ENCODE measurements around the gene PITPNM3.

The PITPNM3 gene

GRCh38 chr17:6551869-6552531 lies 4.4 kb downstream of the PITPNM3 start:
- DNase-seq (ENCODE audit: low read depth): no peak

DNA sequence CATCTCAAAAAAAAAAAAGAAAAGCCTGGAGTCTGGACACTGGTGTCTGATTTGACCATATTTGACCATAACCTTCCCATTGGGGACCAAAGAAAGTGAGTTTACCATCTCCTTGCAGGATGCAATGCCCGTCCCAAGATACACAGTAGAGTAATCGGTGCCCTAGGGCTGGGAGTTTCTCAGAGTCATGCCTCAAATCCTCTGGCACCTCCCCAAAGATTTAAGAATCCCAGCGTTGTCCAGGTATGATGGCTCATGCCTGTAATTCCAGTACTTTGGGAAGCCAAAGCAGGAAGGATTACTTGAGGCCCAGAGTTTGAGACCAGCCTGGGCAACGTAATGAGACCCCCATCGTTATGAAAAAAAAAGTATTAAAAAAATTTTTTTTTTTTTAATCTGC lies 5.0 kb downstream of the PITPNM3 start:
- DNase-seq (ENCODE audit: low read depth): no peak

- no peak for DNase-seq (ENCODE audit: low read depth)
Measured at GRCh38 chr17:6549384-6550036, 6.8 kb downstream of the PITPNM3 start.

DNA sequence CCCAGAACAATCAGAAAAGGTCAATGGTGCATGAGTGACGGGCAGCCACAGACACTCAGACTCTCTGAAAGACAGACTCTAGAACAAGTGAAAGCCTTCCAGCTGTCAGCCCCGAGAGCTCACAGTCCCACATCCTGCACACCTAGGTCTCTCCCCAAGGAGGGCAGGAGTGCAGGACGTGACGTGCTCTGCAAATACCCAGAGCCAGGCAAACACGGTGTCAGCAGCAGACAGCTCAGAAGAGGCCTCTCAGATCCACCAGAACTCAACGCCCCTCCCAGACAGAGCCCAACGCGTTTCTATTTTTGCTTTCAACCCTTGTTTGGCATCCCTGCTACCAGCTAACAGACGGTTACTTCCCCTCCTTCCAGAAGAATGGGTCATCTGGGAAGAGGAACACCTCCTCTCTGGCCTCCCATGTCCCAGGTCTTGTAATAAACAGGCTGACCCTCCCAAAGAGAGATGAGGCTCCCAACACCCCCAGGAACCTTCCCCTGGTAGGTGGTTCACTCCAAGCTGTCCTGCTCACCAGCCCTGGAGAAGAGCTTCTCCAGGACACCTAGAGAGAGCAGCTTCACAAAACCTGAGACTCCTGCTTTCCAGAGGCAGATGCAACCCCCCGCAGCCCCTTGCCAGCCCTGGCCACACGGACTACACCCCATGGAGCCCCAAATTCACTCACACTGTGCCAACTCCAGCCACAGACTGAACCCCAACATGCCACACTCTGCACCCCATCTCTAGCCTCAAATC lies 7.6 kb downstream of the PITPNM3 start:
- DNase-seq (ENCODE audit: low read depth): no peak

GRCh38 chr17:6548034-6548433 lies 8.3 kb downstream of the PITPNM3 start:
- no peak for DNase-seq (ENCODE audit: low read depth)

- no peak for DNase-seq (ENCODE audit: low read depth)
Measured at GRCh38 chr17:6547336-6547735, 9.0 kb downstream of the PITPNM3 start.

DNA sequence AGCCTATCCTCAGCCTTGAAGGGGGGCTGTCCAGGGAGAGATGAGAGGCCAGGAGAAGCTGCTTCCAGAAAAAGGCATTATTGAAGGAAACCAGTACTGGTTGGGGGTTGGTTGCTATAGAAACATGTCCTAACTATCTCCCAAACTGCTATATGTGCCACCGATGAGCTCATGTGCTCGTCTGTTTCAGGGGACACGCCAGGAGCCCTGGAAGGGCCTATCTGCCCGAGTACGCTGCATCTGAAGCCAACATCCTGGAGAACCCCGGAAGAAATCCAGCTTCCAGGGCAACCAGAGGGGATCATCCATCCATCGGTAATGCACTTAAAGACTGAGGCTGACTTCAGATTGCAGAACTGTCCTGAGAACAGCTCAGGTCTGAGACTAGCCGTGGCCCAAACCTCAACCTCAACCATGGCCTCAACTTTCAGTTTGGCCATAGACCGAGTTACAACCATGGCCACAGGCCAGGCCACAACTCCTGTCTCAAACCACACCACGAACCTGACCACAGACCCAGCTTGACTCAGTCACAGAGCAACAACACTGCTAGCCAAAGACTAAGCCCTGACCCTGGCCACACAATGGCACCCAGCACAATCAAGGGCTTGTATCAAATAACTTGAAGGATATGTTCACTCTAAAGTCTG lies 10.2 kb downstream of the PITPNM3 start:
- DNase-seq (ENCODE audit: low read depth): no peak

GRCh38 chr17:6545291-6545690 lies 11.1 kb downstream of the PITPNM3 start:
- no peak for DNase-seq (ENCODE audit: low read depth)

DNA sequence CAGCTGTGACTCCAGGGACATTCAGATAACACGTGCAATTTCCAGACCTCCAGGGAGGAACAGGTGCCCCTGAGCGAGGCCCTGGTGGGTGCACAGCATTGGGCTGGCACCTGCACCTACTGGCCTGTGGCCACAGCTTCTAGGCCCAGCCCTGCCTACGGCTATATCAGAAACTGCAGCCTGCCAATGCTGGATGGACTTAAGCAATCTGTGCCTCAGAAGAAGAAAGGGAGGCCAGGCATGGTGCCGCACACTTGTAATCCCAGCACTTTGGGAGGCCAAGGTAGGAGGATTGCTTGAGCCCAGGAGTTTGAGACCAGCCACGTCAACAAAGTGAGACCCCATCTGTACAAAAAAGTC lies 12.4 kb downstream of the PITPNM3 start:
- DNase-seq (ENCODE audit: low read depth): no peak

- DNase-seq (ENCODE audit: low read depth): no peak
Measured at GRCh38 chr17:6543079-6544010, 13.0 kb downstream of the PITPNM3 start.

DNA sequence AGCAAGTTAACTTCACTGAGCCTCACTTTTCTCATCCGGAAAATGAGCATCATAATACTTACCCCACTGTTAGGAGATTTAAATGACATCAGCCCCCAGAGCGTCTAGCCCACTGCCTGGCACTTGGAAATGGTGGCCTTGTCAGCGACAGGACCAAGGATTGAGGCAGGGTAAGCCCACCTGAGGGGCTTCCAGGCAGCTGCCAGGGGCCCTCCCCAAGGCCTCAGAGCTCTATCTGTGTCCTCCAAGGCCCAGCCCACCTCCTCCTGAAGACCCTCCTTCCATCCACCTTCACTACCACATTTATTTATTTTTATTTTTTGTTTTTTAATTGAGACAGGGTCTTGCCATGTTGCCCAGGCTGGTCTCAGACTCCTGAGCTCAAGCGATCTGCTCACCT lies 13.8 kb downstream of the PITPNM3 start:
- DNase-seq (ENCODE audit: low read depth): no peak

DNA sequence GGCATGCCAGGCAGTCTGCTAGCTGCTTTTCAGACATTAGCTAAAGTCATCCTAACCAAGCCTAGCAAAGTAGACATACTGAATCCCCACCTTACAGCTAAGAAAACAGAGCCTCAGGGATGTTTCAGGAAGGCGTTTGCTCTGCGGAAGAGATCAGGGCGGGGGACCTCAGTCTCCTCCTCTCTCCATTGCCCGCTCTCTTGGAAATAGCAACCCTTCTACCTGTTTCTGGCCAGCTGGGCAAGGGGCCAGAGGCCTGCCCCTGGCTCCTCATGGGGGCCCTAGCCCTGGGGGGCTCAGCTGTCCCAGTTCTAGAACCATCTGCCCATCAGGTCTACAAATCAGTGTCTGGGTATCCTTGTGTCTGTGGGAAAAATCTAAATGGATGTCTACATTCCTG lies 14.5 kb downstream of the PITPNM3 start:
- no peak for DNase-seq (ENCODE audit: low read depth)

- DNase-seq (ENCODE audit: low read depth): no peak
Measured at GRCh38 chr17:6539871-6540270, 16.5 kb downstream of the PITPNM3 start.

- no peak for DNase-seq (ENCODE audit: low read depth)
Measured at GRCh38 chr17:6536566-6537065, 19.7 kb downstream of the PITPNM3 start.

- DNase-seq (ENCODE audit: low read depth): no peak
Measured at GRCh38 chr17:6536053-6536452, 20.3 kb downstream of the PITPNM3 start.

GRCh38 chr17:6534846-6535514 lies 21.4 kb downstream of the PITPNM3 start:
- DNase-seq (ENCODE audit: low read depth): no peak

DNA sequence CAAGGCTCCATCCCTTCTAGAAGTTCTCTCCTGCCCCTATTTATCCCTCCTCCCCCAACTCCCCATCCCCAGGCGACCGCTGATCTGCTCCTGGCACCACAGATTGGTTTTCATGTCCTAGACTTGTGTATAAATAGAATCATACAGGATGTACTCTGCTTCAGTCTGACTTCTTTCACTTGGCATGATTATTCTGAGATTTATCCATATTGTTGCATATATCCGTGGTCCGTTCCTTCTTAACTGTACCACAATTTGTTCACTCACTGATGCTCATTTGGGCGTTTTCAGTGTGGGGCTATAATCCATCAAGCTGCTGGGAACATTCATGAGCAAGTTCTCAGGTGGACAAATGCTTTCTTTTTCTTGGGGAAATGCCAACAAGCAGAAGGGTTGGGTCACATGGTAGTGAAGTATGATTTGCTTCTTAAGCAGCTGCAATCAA lies 23.9 kb downstream of the PITPNM3 start:
- no peak for DNase-seq (ENCODE audit: low read depth)

DNA sequence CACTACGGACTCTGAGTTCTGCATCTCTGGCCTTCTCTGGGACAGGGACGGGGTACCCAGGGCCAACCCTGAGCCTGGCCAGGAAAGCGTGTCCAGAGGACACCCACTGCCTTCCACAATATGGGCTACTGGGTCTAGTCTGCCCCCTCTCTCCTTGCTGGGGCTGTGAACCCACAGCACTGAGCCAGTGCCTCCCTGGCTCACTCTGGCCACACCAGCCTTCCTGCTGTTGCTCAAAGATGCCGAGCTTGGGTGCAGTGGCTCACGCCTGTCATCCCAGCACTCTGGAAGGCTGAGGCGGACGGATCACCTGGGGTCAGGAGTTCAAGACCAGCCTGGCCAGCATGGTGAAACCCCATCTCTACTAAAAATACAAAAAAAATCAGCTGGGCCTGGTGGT lies 24.8 kb downstream of the PITPNM3 start:
- no peak for DNase-seq (ENCODE audit: low read depth)

DNA sequence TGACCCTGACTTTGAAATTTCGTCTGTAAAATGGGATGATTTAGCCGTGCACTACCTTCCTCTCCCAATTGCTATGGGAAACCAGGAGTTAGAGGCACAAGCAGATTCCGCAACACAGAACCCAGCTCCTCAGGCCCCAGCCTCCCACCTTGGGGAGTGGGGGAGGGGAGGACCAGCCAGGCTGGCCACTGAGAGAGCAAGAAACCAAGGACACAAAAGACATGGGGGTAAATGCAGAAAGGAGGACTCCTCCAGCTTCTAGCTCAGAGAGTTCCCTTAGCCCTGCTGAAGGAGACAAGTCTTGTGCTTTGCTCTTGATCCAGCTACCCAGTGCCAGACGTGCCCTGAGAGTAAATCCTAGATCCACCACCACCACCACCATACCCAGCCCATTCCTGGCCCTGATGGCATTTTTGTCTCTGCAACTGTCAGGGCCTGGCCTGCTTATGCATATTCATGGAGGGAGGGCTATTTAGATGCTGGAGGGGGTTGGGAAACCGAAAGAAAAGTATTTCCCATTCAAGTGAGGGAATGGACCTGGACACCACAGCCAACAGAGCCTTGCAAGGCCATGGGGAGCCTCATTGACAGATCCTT lies 25.9 kb downstream of the PITPNM3 start:
- DNase-seq (ENCODE audit: low read depth): no peak

GRCh38 chr17:6528557-6528956 lies 27.8 kb downstream of the PITPNM3 start:
- no peak for DNase-seq (ENCODE audit: low read depth)
